ENCODE measurements around the gene OVAAL. TPM values are rescaled to one million over a fixed set of nuclear protein-coding genes. Genes with fewer than 3 reads are reported as not detected.

Gene OVAAL
- total and polyA plus RNA-seq, 9 of the 15 experiments (the other 6 are each of a cell fraction or from before 2014, with no cell fraction given): 0.04 to 0.18 (median 0.08) TPM; not detected in 4

- TF ChIP-seq, protein P1, sequence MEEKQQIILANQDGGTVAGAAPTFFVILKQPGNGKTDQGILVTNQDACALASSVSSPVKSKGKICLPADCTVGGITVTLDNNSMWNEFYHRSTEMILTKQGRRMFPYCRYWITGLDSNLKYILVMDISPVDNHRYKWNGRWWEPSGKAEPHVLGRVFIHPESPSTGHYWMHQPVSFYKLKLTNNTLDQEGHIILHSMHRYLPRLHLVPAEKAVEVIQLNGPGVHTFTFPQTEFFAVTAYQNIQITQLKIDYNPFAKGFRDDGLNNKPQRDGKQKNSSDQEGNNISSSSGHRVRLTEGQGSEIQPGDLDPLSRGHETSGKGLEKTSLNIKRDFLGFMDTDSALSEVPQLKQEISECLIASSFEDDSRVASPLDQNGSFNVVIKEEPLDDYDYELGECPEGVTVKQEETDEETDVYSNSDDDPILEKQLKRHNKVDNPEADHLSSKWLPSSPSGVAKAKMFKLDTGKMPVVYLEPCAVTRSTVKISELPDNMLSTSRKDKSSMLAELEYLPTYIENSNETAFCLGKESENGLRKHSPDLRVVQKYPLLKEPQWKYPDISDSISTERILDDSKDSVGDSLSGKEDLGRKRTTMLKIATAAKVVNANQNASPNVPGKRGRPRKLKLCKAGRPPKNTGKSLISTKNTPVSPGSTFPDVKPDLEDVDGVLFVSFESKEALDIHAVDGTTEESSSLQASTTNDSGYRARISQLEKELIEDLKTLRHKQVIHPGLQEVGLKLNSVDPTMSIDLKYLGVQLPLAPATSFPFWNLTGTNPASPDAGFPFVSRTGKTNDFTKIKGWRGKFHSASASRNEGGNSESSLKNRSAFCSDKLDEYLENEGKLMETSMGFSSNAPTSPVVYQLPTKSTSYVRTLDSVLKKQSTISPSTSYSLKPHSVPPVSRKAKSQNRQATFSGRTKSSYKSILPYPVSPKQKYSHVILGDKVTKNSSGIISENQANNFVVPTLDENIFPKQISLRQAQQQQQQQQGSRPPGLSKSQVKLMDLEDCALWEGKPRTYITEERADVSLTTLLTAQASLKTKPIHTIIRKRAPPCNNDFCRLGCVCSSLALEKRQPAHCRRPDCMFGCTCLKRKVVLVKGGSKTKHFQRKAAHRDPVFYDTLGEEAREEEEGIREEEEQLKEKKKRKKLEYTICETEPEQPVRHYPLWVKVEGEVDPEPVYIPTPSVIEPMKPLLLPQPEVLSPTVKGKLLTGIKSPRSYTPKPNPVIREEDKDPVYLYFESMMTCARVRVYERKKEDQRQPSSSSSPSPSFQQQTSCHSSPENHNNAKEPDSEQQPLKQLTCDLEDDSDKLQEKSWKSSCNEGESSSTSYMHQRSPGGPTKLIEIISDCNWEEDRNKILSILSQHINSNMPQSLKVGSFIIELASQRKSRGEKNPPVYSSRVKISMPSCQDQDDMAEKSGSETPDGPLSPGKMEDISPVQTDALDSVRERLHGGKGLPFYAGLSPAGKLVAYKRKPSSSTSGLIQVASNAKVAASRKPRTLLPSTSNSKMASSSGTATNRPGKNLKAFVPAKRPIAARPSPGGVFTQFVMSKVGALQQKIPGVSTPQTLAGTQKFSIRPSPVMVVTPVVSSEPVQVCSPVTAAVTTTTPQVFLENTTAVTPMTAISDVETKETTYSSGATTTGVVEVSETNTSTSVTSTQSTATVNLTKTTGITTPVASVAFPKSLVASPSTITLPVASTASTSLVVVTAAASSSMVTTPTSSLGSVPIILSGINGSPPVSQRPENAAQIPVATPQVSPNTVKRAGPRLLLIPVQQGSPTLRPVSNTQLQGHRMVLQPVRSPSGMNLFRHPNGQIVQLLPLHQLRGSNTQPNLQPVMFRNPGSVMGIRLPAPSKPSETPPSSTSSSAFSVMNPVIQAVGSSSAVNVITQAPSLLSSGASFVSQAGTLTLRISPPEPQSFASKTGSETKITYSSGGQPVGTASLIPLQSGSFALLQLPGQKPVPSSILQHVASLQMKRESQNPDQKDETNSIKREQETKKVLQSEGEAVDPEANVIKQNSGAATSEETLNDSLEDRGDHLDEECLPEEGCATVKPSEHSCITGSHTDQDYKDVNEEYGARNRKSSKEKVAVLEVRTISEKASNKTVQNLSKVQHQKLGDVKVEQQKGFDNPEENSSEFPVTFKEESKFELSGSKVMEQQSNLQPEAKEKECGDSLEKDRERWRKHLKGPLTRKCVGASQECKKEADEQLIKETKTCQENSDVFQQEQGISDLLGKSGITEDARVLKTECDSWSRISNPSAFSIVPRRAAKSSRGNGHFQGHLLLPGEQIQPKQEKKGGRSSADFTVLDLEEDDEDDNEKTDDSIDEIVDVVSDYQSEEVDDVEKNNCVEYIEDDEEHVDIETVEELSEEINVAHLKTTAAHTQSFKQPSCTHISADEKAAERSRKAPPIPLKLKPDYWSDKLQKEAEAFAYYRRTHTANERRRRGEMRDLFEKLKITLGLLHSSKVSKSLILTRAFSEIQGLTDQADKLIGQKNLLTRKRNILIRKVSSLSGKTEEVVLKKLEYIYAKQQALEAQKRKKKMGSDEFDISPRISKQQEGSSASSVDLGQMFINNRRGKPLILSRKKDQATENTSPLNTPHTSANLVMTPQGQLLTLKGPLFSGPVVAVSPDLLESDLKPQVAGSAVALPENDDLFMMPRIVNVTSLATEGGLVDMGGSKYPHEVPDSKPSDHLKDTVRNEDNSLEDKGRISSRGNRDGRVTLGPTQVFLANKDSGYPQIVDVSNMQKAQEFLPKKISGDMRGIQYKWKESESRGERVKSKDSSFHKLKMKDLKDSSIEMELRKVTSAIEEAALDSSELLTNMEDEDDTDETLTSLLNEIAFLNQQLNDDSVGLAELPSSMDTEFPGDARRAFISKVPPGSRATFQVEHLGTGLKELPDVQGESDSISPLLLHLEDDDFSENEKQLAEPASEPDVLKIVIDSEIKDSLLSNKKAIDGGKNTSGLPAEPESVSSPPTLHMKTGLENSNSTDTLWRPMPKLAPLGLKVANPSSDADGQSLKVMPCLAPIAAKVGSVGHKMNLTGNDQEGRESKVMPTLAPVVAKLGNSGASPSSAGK (IDR thresholded peaks at IDR 0.05): peak; percentile 66; the same call in 1 of the 2 replicates
- TF ChIP-seq LARP7 (IDR thresholded peaks at IDR 0.05): no peak
- TF ChIP-seq POLR2B (IDR thresholded peaks at IDR 0.05; ENCODE audit: low read depth, partially characterized antibody): peak; percentile 79
- TF ChIP-seq, protein P2, sequence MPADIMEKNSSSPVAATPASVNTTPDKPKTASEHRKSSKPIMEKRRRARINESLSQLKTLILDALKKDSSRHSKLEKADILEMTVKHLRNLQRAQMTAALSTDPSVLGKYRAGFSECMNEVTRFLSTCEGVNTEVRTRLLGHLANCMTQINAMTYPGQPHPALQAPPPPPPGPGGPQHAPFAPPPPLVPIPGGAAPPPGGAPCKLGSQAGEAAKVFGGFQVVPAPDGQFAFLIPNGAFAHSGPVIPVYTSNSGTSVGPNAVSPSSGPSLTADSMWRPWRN (IDR thresholded peaks at IDR 0.05; ENCODE audit: low read depth): no peak; the same call in 1 of the 2 replicates
- TF ChIP-seq CREM (IDR thresholded peaks at IDR 0.05; ENCODE audit: low read depth): peak; percentile 7; the same call in 1 of the 2 replicates
- no peak for TF ChIP-seq MEF2A (IDR thresholded peaks at IDR 0.05; ENCODE audit: control insufficient read depth, low read depth, low read length)
- no peak for TF ChIP-seq HNRNPH1 (optimal IDR thresholded peaks at IDR 0.05; ENCODE audit: low read depth, low read length)
- TF ChIP-seq ATF1 (CRISPR knock-in tag; IDR thresholded peaks at IDR 0.05): no peak
- TF ChIP-seq ATF1 (tag; IDR thresholded peaks at IDR 0.05): no peak
- TF ChIP-seq POLR2A (conservative IDR thresholded peaks at IDR 0.05): peak; percentile 86
- TF ChIP-seq HCFC1 (IDR thresholded peaks at IDR 0.05; ENCODE audit: low read depth, low read length): peak; percentile 49
- peak; percentile 40; the same call in 1 of the 2 replicates for TF ChIP-seq GATAD2A (IDR thresholded peaks at IDR 0.05)
- TF ChIP-seq KDM2B (CRISPR knock-in tag; IDR thresholded peaks at IDR 0.05): no peak
- no peak for TF ChIP-seq CREB1 (IDR thresholded peaks at IDR 0.05)
- TF ChIP-seq CREB1 (CRISPR knock-in tag; IDR thresholded peaks at IDR 0.05): no peak
These were observed 51.1 kb downstream of the OVAAL start (continued) for GRCh38 chr1:180609643-180610555.
